Small intestine (tissue), 7 donors: ENCODE results near the gene BMP5. TPM values are rescaled to one million over a fixed set of nuclear protein-coding genes. Genes with fewer than 3 reads are reported as not detected.

Experiments
- DNase-seq, 2 donors: peaks; one replicate each; pipeline versions ENCODE4 v3.0.0 to v3.0.0-alpha.2; 2013
- FAIRE-seq: peaks from 2 replicates; lab custom pipeline; 2012; peaks lifted over from hg19 to GRCh38; lab: Jason Lieb, UNC
- H3K27ac ChIP-seq, 3 donors: one replicate each; pipeline ENCODE4 v1.5.1; 2013; ENCODE audit warnings: low read length in 2 of 3, mild to moderate bottlenecking in 2 of 3, control low read depth in 1 of 3, inconsistent platforms in 1 of 3, low read depth in 1 of 3, moderate library complexity in 1 of 3
- H3K27me3 ChIP-seq, 3 donors: one replicate each; pipeline ENCODE4 v1.6.1; 2013; ENCODE audit warnings: low read length in 3 of 3, inconsistent platforms in 1 of 3; ENCODE audit not compliant: control insufficient read depth in 3 of 3, insufficient read depth in 3 of 3
- H3K36me3 ChIP-seq, 3 donors: one replicate each; pipeline ENCODE4 v1.6.1; 2013; ENCODE audit warnings: low read length in 3 of 3, inconsistent platforms in 1 of 3, low read depth in 1 of 3, mild to moderate bottlenecking in 1 of 3, moderate library complexity in 1 of 3; ENCODE audit not compliant: control insufficient read depth in 3 of 3, insufficient read depth in 2 of 3
- H3K4me1 ChIP-seq, 3 donors: one replicate each; pipeline ENCODE4 v1.6.1; 2013; ENCODE audit warnings: low read length in 2 of 3, inconsistent platforms in 1 of 3, low read depth in 1 of 3, mild to moderate bottlenecking in 1 of 3, moderate library complexity in 1 of 3; ENCODE audit not compliant: control insufficient read depth in 3 of 3, insufficient read depth in 2 of 3
- H3K4me3 ChIP-seq, 3 donors: one replicate each; pipeline ENCODE4 v1.5.1; 2013; ENCODE audit warnings: low read length in 3 of 3, control low read depth in 1 of 3, inconsistent platforms in 1 of 3, low read depth in 1 of 3, mild to moderate bottlenecking in 1 of 3, moderate library complexity in 1 of 3
- H3K9me3 ChIP-seq, 2 donors: one replicate each; pipeline ENCODE4 v1.6.1; 2013; ENCODE audit warnings: low read depth in 1 of 2, low read length in 1 of 2; ENCODE audit not compliant: control insufficient read depth in 2 of 2, insufficient read depth in 1 of 2
- WGBS, 3 donors: extraction: QIAGEN DNeasy Blood & Tissue Kit; methylation state at CpG; one replicate each; pipeline ENCODE4 v1.1.7; 2013; 5-methylcytosine and 5-hydroxymethylcytosine counted together
- polyA plus RNA-seq, 4 donors: library from polyadenylated mRNA; stranded (reverse) in 3 of 4; unstranded in 1 of 4; fragments of 200-250 nt in 3 of 4; fragments of 120-200 nt in 1 of 4; gene quantifications; one replicate each; pipeline versions ENCODE4 v1.2.1 to v1.2.3, GENCODE V29; 2013
- donor health status: healthy with polysubstance abuse.
- donor health status: control.
- donor health status: control.
- donor health status: Bipolar disorder and iron deficiency.
- donor health status: healthy.

Gene BMP5
- polyA plus RNA-seq, 4 donors: 1.8 to 26.2 (median 1.9) TPM; not detected in 1

GRCh38 chr6:55819811-55820210 is 55.6 kb downstream of the BMP5 start:
- FAIRE-seq: no peak
- 75 to 78% (median 77%) methylated on average over 4 of the region's 4 CpGs for WGBS, 3 donors

GRCh38 chr6:55818482-55818881 is 56.9 kb downstream of the BMP5 start:
- no peak overlapping the region for H3K4me3 ChIP-seq
- 45 to 60% (median 60%) methylated on average over 2 of the region's 2 CpGs for whole genome bisulfite sequencing, 3 donors
- no peaks in the 10 kb centered on the region for H3K27me3 ChIP-seq
- no peaks in the 10 kb centered on the region for H3K9me3 ChIP-seq
- no peaks in the 10 kb centered on the region for H3K36me3 ChIP-seq
- DNase-seq (no peak), FAIRE-seq (no peak)
- H3K27ac ChIP-seq: no peak overlapping the region
- no peaks in the 10 kb centered on the region for H3K4me1 ChIP-seq

More at GRCh38 chr6:55819811-55820210, 55.6 kb downstream of the BMP5 start:
- no peaks in the 10 kb centered on the region for H3K36me3 ChIP-seq
- no peak overlapping the region for H3K4me3 ChIP-seq
- DNase-seq: no peak
- no peak overlapping the region for H3K27ac ChIP-seq
- no peaks in the 10 kb centered on the region for H3K9me3 ChIP-seq
- H3K4me1 ChIP-seq: peaks cover 0 to 5% (median 0%) of the 10 kb centered on the region in 3 donors
- no peaks in the 10 kb centered on the region for H3K27me3 ChIP-seq

DNA sequence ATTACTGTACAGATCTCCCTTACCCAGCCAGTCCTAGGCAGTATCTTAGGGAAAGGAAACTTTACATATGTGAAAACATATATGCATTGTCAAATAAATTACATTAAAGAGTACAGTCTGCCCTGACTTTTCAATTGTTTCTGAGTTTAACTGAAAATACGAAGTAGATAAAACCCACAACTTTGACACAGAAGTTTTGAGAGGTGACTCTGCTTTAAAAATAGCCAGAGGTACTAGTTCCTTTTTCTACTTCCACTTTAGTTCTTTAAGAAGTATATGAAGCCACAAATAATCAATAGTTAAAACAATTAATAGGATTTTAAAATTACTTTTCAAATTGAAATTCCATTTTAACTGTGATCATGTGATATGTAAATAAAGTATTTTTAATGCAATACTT is 62.9 kb downstream of the BMP5 start:
- H3K9me3 ChIP-seq: peaks cover 0 to 2% of the 10 kb centered on the region in 2 donors
- no peaks in the 10 kb centered on the region for H3K27me3 ChIP-seq
- WGBS, 3 donors: 62 to 69% (median 65%) methylated on average over 1 of the region's 1 CpG
- H3K27ac ChIP-seq: no peak overlapping the region
- peaks cover 0 to 6% (median 0%) of the 10 kb centered on the region in 3 donors for H3K36me3 ChIP-seq
- DNase-seq (no peak), FAIRE-seq (no peak)
- H3K4me1 ChIP-seq: no peaks in the 10 kb centered on the region
- no peak overlapping the region for H3K4me3 ChIP-seq

- Histone ChIP-seq H3K4me1 (no peaks in the 10 kb centered on the region), H3K27ac (no peak overlapping the region), H3K9me3 (peaks cover 0 to 2% of the 10 kb centered on the region in 2 donors), H3K36me3 (peaks cover 0 to 6% (median 0%) of the 10 kb centered on the region in 3 donors), H3K4me3 (no peak overlapping the region), H3K27me3 (no peaks in the 10 kb centered on the region)
- WGBS, 3 donors: 76 to 88% (median 85%) methylated on average over 3 of the region's 3 CpGs
- DNase-seq (no peak), FAIRE-seq (no peak)
These were observed 64.3 kb downstream of the BMP5 start for GRCh38 chr6:55811074-55811473.

GRCh38 chr6:55802259-55802658 is 73.1 kb downstream of the BMP5 start:
- FAIRE-seq (no peak), DNase-seq (no peak)
- Histone ChIP-seq H3K4me3 (no peak overlapping the region), H3K27ac (no peak overlapping the region), H3K27me3 (no peaks in the 10 kb centered on the region), H3K9me3 (no peaks in the 10 kb centered on the region), H3K36me3 (no peaks in the 10 kb centered on the region), H3K4me1 (no peaks in the 10 kb centered on the region)
- WGBS, 3 donors: 72 to 83% (median 74%) methylated on average over 4 of the region's 4 CpGs

DNA sequence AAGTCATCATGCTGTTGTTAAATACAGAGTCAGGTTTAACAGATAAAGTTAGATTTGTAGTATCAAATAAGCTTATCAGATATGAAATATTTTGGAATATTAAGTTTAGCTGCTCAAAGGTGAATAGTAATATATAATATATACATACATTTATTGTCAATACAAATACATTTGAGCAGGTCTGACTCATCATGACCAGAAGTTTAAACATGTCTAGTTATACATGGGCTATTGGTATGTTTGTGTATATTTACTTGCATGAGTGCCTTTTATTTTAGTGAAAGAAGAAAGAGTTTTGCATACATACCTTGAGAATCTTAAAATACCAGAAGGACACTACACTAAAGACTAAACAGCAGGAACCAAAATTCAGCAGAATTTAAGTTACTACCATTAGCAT is 76.8 kb downstream of the BMP5 start:
- no peak for DNase-seq
- no peaks in the 10 kb centered on the region for H3K27me3 ChIP-seq
- no peak overlapping the region for H3K4me3 ChIP-seq
- no peak for FAIRE-seq
- no peaks in the 10 kb centered on the region for H3K4me1 ChIP-seq
- no peaks in the 10 kb centered on the region for H3K9me3 ChIP-seq
- no peak overlapping the region for H3K27ac ChIP-seq
- H3K36me3 ChIP-seq: no peaks in the 10 kb centered on the region

DNA sequence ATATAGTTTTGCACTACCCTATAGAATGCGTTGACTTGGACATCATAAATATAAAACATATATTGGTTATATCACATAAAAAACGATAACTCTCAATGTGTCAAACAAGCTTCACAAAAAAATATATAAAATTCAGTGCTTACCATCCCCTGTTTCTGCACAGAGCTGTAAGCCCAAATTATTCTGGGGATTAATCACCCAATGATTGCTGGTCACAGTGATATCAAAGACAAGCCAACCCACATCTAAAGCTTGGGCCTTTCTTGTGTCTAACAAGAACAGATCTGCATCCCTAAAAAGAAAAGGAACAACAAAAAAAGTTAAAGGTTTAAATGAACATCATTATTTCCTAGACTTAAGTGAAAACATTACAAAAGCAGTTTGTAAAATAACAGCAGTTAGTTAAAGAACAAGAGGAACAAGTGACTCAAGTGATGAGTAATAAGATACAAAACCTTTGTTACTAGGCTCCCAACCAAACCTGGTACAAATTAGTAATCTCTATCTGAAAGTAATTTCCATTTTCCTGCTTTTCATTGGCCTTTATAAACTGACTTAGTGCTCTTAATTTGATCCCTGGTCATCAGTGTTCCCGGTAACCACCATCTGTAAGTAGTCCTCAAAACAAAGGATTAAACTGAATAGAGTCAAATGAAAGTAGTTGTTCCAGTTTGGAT is 81.1 kb downstream of the BMP5 start:
- H3K27me3 ChIP-seq: no peaks in the 10 kb centered on the region
- no peak for FAIRE-seq
- H3K9me3 ChIP-seq: no peaks in the 10 kb centered on the region
- no peak overlapping the region for H3K27ac ChIP-seq
- WGBS, 3 donors: 85 to 89% (median 86%) methylated on average over 3 of the region's 3 CpGs
- DNase-seq: no peak
- no peaks in the 10 kb centered on the region for H3K4me1 ChIP-seq
- no peak overlapping the region for H3K4me3 ChIP-seq
- H3K36me3 ChIP-seq: no peaks in the 10 kb centered on the region

- 89 to 91% (median 91%) methylated on average over 6 of the region's 6 CpGs for WGBS, 3 donors
- Histone ChIP-seq H3K27me3 (no peaks in the 10 kb centered on the region), H3K9me3 (no peaks in the 10 kb centered on the region), H3K27ac (no peak overlapping the region), H3K4me1 (no peaks in the 10 kb centered on the region), H3K4me3 (no peak overlapping the region), H3K36me3 (no peaks in the 10 kb centered on the region)
- DNase-seq (no peak), FAIRE-seq (no peak)
These were observed 90.1 kb downstream of the BMP5 start for GRCh38 chr6:55785273-55785672.

GRCh38 chr6:55782275-55782674 is 93.1 kb downstream of the BMP5 start:
- no peaks in the 10 kb centered on the region for H3K36me3 ChIP-seq
- H3K27ac ChIP-seq: no peak overlapping the region
- 59 to 75% (median 65%) methylated on average over 2 of the region's 2 CpGs for WGBS, 3 donors
- no peaks in the 10 kb centered on the region for H3K4me1 ChIP-seq
- H3K4me3 ChIP-seq: no peak overlapping the region
- H3K9me3 ChIP-seq: no peaks in the 10 kb centered on the region
- no peak for FAIRE-seq
- no peak for DNase-seq
- no peaks in the 10 kb centered on the region for H3K27me3 ChIP-seq
